K562 (cell line): ENCODE measurements around the gene COL15A1. TPM values are rescaled to one million over a fixed set of nuclear protein-coding genes. Genes with fewer than 3 reads are reported as not detected.

Experiments used
- COPS2 ChIP-seq: fragments of 450-650 bp; conservative IDR thresholded peaks from 2 replicates; pipeline ENCODE4 v1.6.1; 2016; ENCODE audit warnings: mild to moderate bottlenecking, moderate library complexity
- CREM ChIP-seq: IDR thresholded peaks from 2 replicates; pipeline ENCODE4 v1.6.1; 2014; ENCODE audit warnings: antibody characterized with exemption, low read depth
- ELF2 ChIP-seq: fragments of 250-450 bp; sonication (Bioruptor Pico); IDR thresholded peaks from 2 replicates; pipeline ENCODE4 v1.5.0; 2021; ENCODE audit warnings: mild to moderate bottlenecking
- EP300 ChIP-seq: IDR thresholded peaks from 2 replicates; pipeline ENCODE4 v1.6.1; 2012; ENCODE audit warnings: low read length, improper control_type of control experiment
- KLF1 ChIP-seq: fragments of 450-650 bp; IDR thresholded peaks from 2 replicates; pipeline ENCODE4 v1.6.1; 2016; ENCODE audit warnings: missing genetic modification characterization, missing compliant biosample characterization
- MAFG ChIP-seq: fragments of 450-650 bp; conservative IDR thresholded peaks from 2 replicates; pipeline ENCODE4 v1.6.1; 2016; ENCODE audit warnings: missing genetic modification characterization, missing compliant biosample characterization
- MEF2A ChIP-seq: IDR thresholded peaks from 2 replicates; pipeline ENCODE4 v1.6.1; 2011; ENCODE audit warnings: low read depth, mild to moderate bottlenecking, low read length, moderate library complexity; ENCODE audit not compliant: control insufficient read depth
- MIER1 ChIP-seq: fragments of 450-650 bp; IDR thresholded peaks from 2 replicates; pipeline ENCODE4 v1.6.1; 2016; ENCODE audit warnings: antibody characterized with exemption, mild to moderate bottlenecking, low read depth
- NBN ChIP-seq: fragments of 450-650 bp; IDR thresholded peaks from 2 replicates; pipeline ENCODE4 v1.6.1; 2016; ENCODE audit warnings: low read depth, mild to moderate bottlenecking
- PHB2 ChIP-seq: fragments of 450-650 bp; IDR thresholded peaks from 2 replicates; pipeline ENCODE4 v1.6.1; 2017; ENCODE audit warnings: low read depth
- POLR2A ChIP-seq: fragments of 450-650 bp; conservative IDR thresholded peaks from 2 replicates; pipeline ENCODE4 v1.6.1; 2016
- RAD21 ChIP-seq, 2 experiments: fragments of 250-450 bp in 1 of 2; fragments of 450-650 bp in 1 of 2; sonication (Bioruptor Pico) in 1 of 2; formaldehyde crosslinking in 1 of 2; IDR thresholded peaks in 1 of 2; conservative IDR thresholded peaks in 1 of 2; 2 replicates each; pipeline versions ENCODE4 v1.4.0 to v1.8.0; 2020 to 2022; ENCODE audit warnings: mild to moderate bottlenecking in 2 of 2, moderate library complexity in 1 of 2
- SREBF1 ChIP-seq: fragments of 150-350 bp; IDR thresholded peaks from 2 replicates; pipeline ENCODE4 v1.6.1; 2014; ENCODE audit warnings: antibody characterized with exemption, low read depth, low read length, borderline replicate concordance
- ZBTB40 ChIP-seq, 2 experiments: fragments of 450-650 bp in 1 of 2; sonication (generic) in 1 of 2; formaldehyde crosslinking in 1 of 2; IDR thresholded peaks; 2 replicates each; pipeline versions ENCODE4 v1.7.1 to v1.9.0; 2016 to 2022; ENCODE audit warnings: inconsistent platforms in 1 of 2, mild to moderate bottlenecking in 1 of 2, missing genetic modification reagents in 1 of 2
- ZNF232 ChIP-seq: sonication (generic); formaldehyde crosslinking; IDR thresholded peaks from 2 replicates; pipeline ENCODE4 v1.8.0; 2022; ENCODE audit warnings: mild to moderate bottlenecking, missing genetic modification reagents
- ZNF75A ChIP-seq: fragments of 450-650 bp; formaldehyde crosslinking; IDR thresholded peaks from 2 replicates; pipeline ENCODE4 v1.4.0; 2020; ENCODE audit warnings: mild to moderate bottlenecking
- polyA plus RNA-seq, 8 experiments: library from polyadenylated mRNA; depleted of rRNA in 4 of 8; stranded (reverse) in 5 of 8; unstranded in 3 of 8; fragments of >200 nt; fragmentation: Nextera tagmentation in 2 of 8; fragmentation: Illumina TruSeq in 1 of 8; extraction: Ambion mirVana in 2 of 8; extraction: Trizol in 1 of 8; gene quantifications; 2 replicates each; pipeline versions ENCODE4 v1.2.1 to v1.2.3, GENCODE V29; 2011 to 2014; ENCODE audit warnings: inconsistent platforms in 1 of 8, missing spikeins in 1 of 8
- total RNA-seq, 7 experiments: library from RNA; depleted of rRNA in 6 of 7; stranded (reverse); fragments of >200 nt in 6 of 7; fragmentation: Illumina TruSeq in 2 of 7; extraction: Trizol in 2 of 7; gene quantifications; 2 replicates each; pipeline versions ENCODE4 v1.2.1 to v1.2.3, GENCODE V29; 2011 to 2021; ENCODE audit warnings: low replicate concordance in 1 of 7
- TF ChIP-seq, protein P1 (sequence below): fragments of 250-450 bp; sonication (Bioruptor Pico); IDR thresholded peaks from 2 replicates; pipeline ENCODE4 v1.8.0; 2021; ENCODE audit warnings: mild to moderate bottlenecking, moderate library complexity
- TF ChIP-seq, protein P2 (sequence below): fragments of 250-450 bp; sonication (Bioruptor Pico); IDR thresholded peaks from 2 replicates; pipeline ENCODE4 v1.8.0; 2021; ENCODE audit warnings: moderate library complexity, mild to moderate bottlenecking, inconsistent platforms

The COL15A1 gene
- total and polyA plus RNA-seq, 9 of the 15 experiments (the other 6 are each of a cell fraction or from before 2014, with no cell fraction given): 0.46 to 5.1 (median 2.6) TPM

DNA sequence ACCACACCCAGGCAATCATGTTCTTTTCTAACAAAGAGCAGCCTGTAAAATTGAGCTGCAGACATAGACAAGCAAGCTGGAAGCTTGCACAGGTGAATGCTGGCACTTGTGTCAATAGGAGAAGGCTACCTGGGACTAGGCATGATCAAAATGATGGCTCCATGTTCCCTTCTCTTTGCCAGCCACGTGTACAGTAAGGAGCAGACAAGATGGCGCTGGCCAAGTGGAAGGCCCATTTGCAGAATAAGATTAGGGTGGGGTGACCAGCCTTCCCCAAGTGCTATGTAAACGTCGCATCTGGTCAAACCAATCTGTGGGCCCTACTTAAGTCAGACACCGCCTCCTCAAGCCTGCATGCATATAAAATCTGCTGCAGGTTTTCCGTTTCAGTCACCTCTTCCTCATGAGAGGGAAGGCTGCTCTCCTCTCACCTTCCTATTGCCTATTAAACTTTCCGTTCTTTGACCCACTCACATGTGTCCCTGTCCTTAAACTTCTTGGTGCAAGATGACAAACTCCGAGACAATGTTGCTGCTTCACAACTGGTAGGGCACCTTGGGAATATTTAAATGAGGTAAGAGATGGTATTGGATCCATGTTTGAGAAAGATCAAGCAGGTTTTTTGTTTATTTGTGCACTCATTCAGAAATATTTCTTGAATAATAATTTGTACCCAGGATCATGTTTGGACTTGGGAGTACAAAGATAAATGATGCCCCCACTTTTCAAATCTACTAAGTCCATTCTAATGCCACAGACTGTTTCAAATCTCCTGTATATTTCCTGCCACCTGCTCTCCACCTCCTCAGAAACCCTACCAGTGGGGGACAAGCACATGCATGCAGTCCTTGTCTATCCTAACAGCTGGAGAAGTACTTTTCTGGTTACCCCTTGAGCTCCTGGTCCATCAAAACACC lies 130.5 kb downstream of the COL15A1 start (continued):
- TF ChIP-seq ZBTB40 (IDR thresholded peaks at IDR 0.05): no peak
- TF ChIP-seq ZBTB40 (CRISPR knock-in tag; IDR thresholded peaks at IDR 0.05): no peak
- TF ChIP-seq MAFG (tag): no peak
- no peak for TF ChIP-seq MEF2A
- TF ChIP-seq ZNF232 (CRISPR knock-in tag): no peak
- TF ChIP-seq EP300: peak; percentile 51
- peak; percentile 82 for TF ChIP-seq ZNF75A (CRISPR knock-in tag)
- no peak for TF ChIP-seq PHB2
- TF ChIP-seq NBN: peak; percentile 65; the same call in 1 of the 2 replicates
- peak; percentile 37; the same call in 1 of the 2 replicates for TF ChIP-seq KLF1 (tag)
- TF ChIP-seq, protein P1, sequence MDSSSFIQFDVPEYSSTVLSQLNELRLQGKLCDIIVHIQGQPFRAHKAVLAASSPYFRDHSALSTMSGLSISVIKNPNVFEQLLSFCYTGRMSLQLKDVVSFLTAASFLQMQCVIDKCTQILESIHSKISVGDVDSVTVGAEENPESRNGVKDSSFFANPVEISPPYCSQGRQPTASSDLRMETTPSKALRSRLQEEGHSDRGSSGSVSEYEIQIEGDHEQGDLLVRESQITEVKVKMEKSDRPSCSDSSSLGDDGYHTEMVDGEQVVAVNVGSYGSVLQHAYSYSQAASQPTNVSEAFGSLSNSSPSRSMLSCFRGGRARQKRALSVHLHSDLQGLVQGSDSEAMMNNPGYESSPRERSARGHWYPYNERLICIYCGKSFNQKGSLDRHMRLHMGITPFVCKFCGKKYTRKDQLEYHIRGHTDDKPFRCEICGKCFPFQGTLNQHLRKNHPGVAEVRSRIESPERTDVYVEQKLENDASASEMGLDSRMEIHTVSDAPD (CRISPR knock-in tag): peak; percentile 38; the same call in 1 of the 2 replicates
- TF ChIP-seq CREM: peak; percentile 55; the same call in 1 of the 2 replicates
- peak; percentile 100 for TF ChIP-seq POLR2A
- 0 out of 2 replicates have a peak, but pooled peaks have one; percentile 19 for TF ChIP-seq ELF2
- no peak for TF ChIP-seq MIER1
- TF ChIP-seq COPS2: no peak
- TF ChIP-seq, protein P2, sequence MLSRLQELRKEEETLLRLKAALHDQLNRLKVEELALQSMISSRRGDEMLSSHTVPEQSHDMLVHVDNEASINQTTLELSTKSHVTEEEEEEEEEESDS (CRISPR knock-in tag): no peak
- TF ChIP-seq RAD21 (CRISPR knock-in tag; conservative IDR thresholded peaks at IDR 0.05 in 1 of 2, IDR thresholded peaks at IDR 0.05 in 1 of 2): no peak; a peak in 1 of 4 replicates
- peak; percentile 93 for TF ChIP-seq SREBF1
